Testis (tissue), 2 donors: ENCODE data around the gene ZNF414.

Source experiments
- POLR2A ChIP-seq: fragments of 450-650 bp; IDR thresholded peaks from one replicate; pipeline ENCODE4 v1.6.1; 2017; ENCODE audit warnings: antibody characterized with exemption, mild to moderate bottlenecking, moderate library complexity
- TF ChIP-seq, protein P1 (sequence below), 3 experiments: fragments of 450-650 bp in 2 of 3; fragments of 200-600 bp in 1 of 3; sonication (generic) in 1 of 3; IDR thresholded peaks; one replicate each; pipeline ENCODE4 v1.5.1; 2016 to 2019; ENCODE audit warnings: antibody characterized with exemption in 3 of 3, mild to moderate bottlenecking in 2 of 3, moderate library complexity in 1 of 3

DNA sequence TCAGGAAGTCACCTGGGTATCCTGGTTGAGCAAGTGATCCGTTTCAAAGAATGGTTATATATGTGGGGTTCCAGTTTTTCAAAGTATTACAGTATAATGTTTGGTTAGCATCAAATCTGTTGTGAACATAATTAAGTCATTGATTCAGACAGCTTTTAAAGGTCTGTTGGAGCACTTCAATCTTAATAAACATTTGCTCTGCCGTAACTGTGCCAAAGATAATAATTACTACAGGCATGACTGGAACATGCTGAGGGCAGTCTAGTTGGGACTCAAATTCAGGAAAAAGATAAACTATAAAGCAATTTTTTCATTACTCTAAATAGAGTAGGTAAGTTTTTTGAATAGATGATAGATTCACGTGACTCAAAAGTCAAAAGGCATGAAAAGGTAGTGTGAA lies 45.8 kb downstream of the ZNF414 start:
- TF ChIP-seq, protein P1, sequence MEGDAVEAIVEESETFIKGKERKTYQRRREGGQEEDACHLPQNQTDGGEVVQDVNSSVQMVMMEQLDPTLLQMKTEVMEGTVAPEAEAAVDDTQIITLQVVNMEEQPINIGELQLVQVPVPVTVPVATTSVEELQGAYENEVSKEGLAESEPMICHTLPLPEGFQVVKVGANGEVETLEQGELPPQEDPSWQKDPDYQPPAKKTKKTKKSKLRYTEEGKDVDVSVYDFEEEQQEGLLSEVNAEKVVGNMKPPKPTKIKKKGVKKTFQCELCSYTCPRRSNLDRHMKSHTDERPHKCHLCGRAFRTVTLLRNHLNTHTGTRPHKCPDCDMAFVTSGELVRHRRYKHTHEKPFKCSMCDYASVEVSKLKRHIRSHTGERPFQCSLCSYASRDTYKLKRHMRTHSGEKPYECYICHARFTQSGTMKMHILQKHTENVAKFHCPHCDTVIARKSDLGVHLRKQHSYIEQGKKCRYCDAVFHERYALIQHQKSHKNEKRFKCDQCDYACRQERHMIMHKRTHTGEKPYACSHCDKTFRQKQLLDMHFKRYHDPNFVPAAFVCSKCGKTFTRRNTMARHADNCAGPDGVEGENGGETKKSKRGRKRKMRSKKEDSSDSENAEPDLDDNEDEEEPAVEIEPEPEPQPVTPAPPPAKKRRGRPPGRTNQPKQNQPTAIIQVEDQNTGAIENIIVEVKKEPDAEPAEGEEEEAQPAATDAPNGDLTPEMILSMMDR (IDR thresholded peaks at IDR 0.05): no peak
- no peak for TF ChIP-seq POLR2A
